ENCODE results near the gene PRKAR1B.

- no peak for TF ChIP-seq YY1 (IDR thresholded peaks at IDR 0.05; ENCODE audit: insufficient read depth, insufficient read length)
- TF ChIP-seq ZNF274 (IDR thresholded peaks at IDR 0.05; ENCODE audit: low read depth, low read length) = no peak
- TF ChIP-seq SUZ12 (IDR thresholded peaks at IDR 0.05; ENCODE audit: extremely low read depth, insufficient read depth, insufficient read length) = no peak
Measured at GRCh38 chr7:577278-577665, 149.8 kb downstream of the PRKAR1B start.

All from NT2/D1 (cell line).